BJ (cell line): Measurements from ENCODE around the gene PCP4. TPM values are rescaled to one million over a fixed set of nuclear protein-coding genes. Genes with fewer than 3 reads are reported as not detected.
"Not testable (repeated sequence)": the region's sequence is repeated elsewhere in the genome, so short reads cannot be mapped to it uniquely, and the experiment has no call there.

Experiments
- CTCF ChIA-PET: fragments of 350-600 bp; formaldehyde crosslinking; extraction: SDS; loops from one replicate; lab custom pipeline; 2021; ENCODE audit warnings: antibody characterized with exemption, inconsistent platforms; lab: Yijun Ruan, JAX
- POLR2A ChIA-PET: fragments of 300-600 bp; sonication (Branson Sonifier 250); formaldehyde crosslinking; extraction: SDS; loops from one replicate; lab custom pipeline; 2021; ENCODE audit warnings: antibody characterized with exemption; lab: Charles Lee
- DNase-seq: peaks from one replicate; pipeline ENCODE4 v3.0.0-alpha.2; 2011; ENCODE audit warnings: low read depth
- H3K27me3 ChIP-seq: 2 replicates; pipeline ENCODE4 v1.6.0; 2011; ENCODE audit warnings: low read length; ENCODE audit not compliant: control insufficient read depth, insufficient read depth
- H3K36me3 ChIP-seq: 2 replicates; pipeline ENCODE4 v1.5.1; 2011; ENCODE audit warnings: low read length; ENCODE audit not compliant: control insufficient read depth, insufficient read depth
- H3K4me3 ChIP-seq: 2 replicates; pipeline ENCODE4 v1.5.1; 2011; ENCODE audit warnings: low read depth, mild to moderate bottlenecking, control low read depth, low read length
- CTCF ChIP-seq: IDR thresholded peaks from 2 replicates; pipeline ENCODE4 v1.5.1; 2011; ENCODE audit warnings: low read depth, mild to moderate bottlenecking, control low read depth, inconsistent platforms, low read length, moderate library complexity; ENCODE audit not compliant: insufficient read depth
- polyA plus RNA-seq: library from polyadenylated mRNA; depleted of rRNA; stranded (reverse); fragments of >200 nt; gene quantifications from 2 replicates; pipeline ENCODE4 v1.2.3, GENCODE V29; 2011

PCP4 gene
- polyA plus RNA-seq, 1 experiment = not detected

GRCh38 chr21:39888848-39889247 lies 21.6 kb downstream of the PCP4 start:
- POLR2A ChIA-PET = no interaction called here
- CTCF ChIA-PET = no interaction called here
- TF ChIP-seq CTCF = no peak
- Histone ChIP-seq H3K27me3 (no peaks in the 10 kb centered on the region), H3K36me3 (no peaks in the 10 kb centered on the region), H3K4me3 (no peak overlapping the region)
- DNase-seq = no peak

GRCh38 chr21:39891111-39891510 lies 23.9 kb downstream of the PCP4 start:
- TF ChIP-seq CTCF = no peak
- Histone ChIP-seq H3K4me3 (no peak overlapping the region), H3K36me3 (no peaks in the 10 kb centered on the region), H3K27me3 (no peaks in the 10 kb centered on the region)
- CTCF ChIA-PET = no interaction called here
- no peak for DNase-seq
- POLR2A ChIA-PET = no interaction called here

- H3K36me3 ChIP-seq, H3K4me3 ChIP-seq, DNase-seq, CTCF ChIA-PET, POLR2A ChIA-PET, H3K27me3 ChIP-seq: not testable (repeated sequence)
Observed at GRCh38 chr21:39891863-39892262, 24.6 kb downstream of the PCP4 start.

- no peaks in the 10 kb centered on the region for H3K27me3 ChIP-seq
- CTCF ChIA-PET = no interaction called here
- H3K4me3 ChIP-seq = no peak overlapping the region
- POLR2A ChIA-PET = no interaction called here
- DNase-seq = no peak
- TF ChIP-seq CTCF = no peak
- H3K36me3 ChIP-seq = no peaks in the 10 kb centered on the region
Observed at GRCh38 chr21:39900491-39900890, 33.3 kb downstream of the PCP4 start.

GRCh38 chr21:39900911-39901310 lies 33.7 kb downstream of the PCP4 start:
- Histone ChIP-seq H3K36me3 (no peaks in the 10 kb centered on the region), H3K4me3 (no peak overlapping the region), H3K27me3 (no peaks in the 10 kb centered on the region)
- no peak for TF ChIP-seq CTCF
- no peak for DNase-seq
- ChIA-PET POLR2A (no interaction called here), CTCF (no interaction called here)

- ChIA-PET CTCF (no interaction called here), POLR2A (no interaction called here)
- H3K4me3 ChIP-seq = no peak overlapping the region
- H3K27me3 ChIP-seq = no peaks in the 10 kb centered on the region
- no peak for DNase-seq
- no peaks in the 10 kb centered on the region for H3K36me3 ChIP-seq
- TF ChIP-seq CTCF = no peak
Observed at GRCh38 chr21:39902986-39903385, 35.7 kb downstream of the PCP4 start.
